Memory B cell (primary cell): ENCODE measurements around the gene CLRN2.
"Not testable (repeated sequence)": the region's sequence is repeated elsewhere in the genome, so short reads cannot be mapped to it uniquely, and the experiment has no call there.

Experiments used
- ATAC-seq: fragments of 150-1000 bp; cut with Tn5 transposase; 2 replicates; pipeline ENCODE4 v1.10.0; 2021; ENCODE audit warnings: low read depth, mild to moderate bottlenecking, moderate library complexity
- DNase-seq, 2 donors: peaks; one replicate each; pipeline ENCODE4 v3.0.0; 2022; ENCODE audit warnings: low spot score in 2 of 2
- H3K27ac Mint-ChIP-seq: one replicate; pipeline ENCODE4 v1.8.0; 2022; ENCODE audit warnings: mild to moderate bottlenecking, moderate library complexity, mixed read lengths
- H3K27me3 Mint-ChIP-seq: one replicate; pipeline ENCODE4 v1.8.0; 2022; ENCODE audit warnings: mixed read lengths
- H3K36me3 Mint-ChIP-seq: one replicate; pipeline ENCODE4 v1.8.0; 2022; ENCODE audit warnings: mild to moderate bottlenecking, mixed read lengths
- H3K4me1 Mint-ChIP-seq: one replicate; pipeline ENCODE4 v1.8.0; 2022; ENCODE audit warnings: mixed read lengths
- H3K4me3 Mint-ChIP-seq: one replicate; pipeline ENCODE4 v1.8.0; 2022; ENCODE audit warnings: mild to moderate bottlenecking, moderate library complexity, mixed read lengths
- H3K9me3 Mint-ChIP-seq: one replicate; pipeline ENCODE4 v1.8.0; 2022; ENCODE audit warnings: mixed read lengths

Gene CLRN2

DNA sequence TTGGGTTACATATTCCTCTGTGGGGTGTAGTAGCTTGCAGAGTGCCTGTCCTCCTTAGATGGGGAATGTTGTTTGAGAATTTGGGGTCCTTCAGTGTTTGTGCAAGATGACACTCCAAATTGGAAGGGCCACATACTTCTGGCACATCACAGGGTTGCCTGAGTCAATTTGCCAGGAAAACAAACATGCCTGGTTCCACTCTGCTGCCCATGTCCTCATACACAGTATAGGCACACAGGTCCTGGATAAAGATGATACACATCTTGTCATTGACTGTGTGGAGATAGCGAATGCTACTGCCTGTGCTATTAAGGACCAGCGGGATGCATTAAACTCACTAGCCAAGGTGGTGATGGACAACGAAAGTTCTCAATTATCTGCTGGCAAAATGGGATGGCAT lies 50.9 kb downstream of the CLRN2 start:
- H3K27me3 Mint-ChIP-seq = peaks cover 2% of the 10 kb centered on the region

GRCh38 chr4:17567271-17567670 lies 52.3 kb downstream of the CLRN2 start:
- H3K27me3 Mint-ChIP-seq = peaks cover 2% of the 10 kb centered on the region
- no peaks in the 10 kb centered on the region for H3K36me3 Mint-ChIP-seq
- H3K27ac Mint-ChIP-seq = no peak overlapping the region
- H3K4me1 Mint-ChIP-seq = no peaks in the 10 kb centered on the region
- H3K4me3 Mint-ChIP-seq = no peak overlapping the region
- ATAC-seq (no peak), DNase-seq (no peak)
- no peaks in the 10 kb centered on the region for H3K9me3 Mint-ChIP-seq

More for the DNA sequence above, 50.9 kb downstream of the CLRN2 start:
- Mint-ChIP-seq H3K27ac (no peak overlapping the region), H3K36me3 (no peaks in the 10 kb centered on the region), H3K4me1 (no peaks in the 10 kb centered on the region), H3K4me3 (no peak overlapping the region), H3K9me3 (no peaks in the 10 kb centered on the region)
- no peak for DNase-seq
- ATAC-seq = no peak

GRCh38 chr4:17574206-17574605 lies 59.2 kb downstream of the CLRN2 start:
- ATAC-seq (no peak), DNase-seq (no peak)
- H3K4me1 Mint-ChIP-seq = peaks cover 16% of the 10 kb centered on the region

GRCh38 chr4:17575177-17575576 lies 60.2 kb downstream of the CLRN2 start:
- ATAC-seq, H3K36me3 Mint-ChIP-seq, H3K27ac Mint-ChIP-seq, H3K27me3 Mint-ChIP-seq, H3K4me3 Mint-ChIP-seq, H3K9me3 Mint-ChIP-seq, DNase-seq: not testable (repeated sequence)
- H3K4me1 Mint-ChIP-seq = peaks cover 16% of the 10 kb centered on the region

More at GRCh38 chr4:17574206-17574605, 59.2 kb downstream of the CLRN2 start:
- no peaks in the 10 kb centered on the region for H3K36me3 Mint-ChIP-seq
- H3K9me3 Mint-ChIP-seq = no peaks in the 10 kb centered on the region
- peaks cover 2% of the 10 kb centered on the region for H3K27me3 Mint-ChIP-seq
- no peak overlapping the region for H3K4me3 Mint-ChIP-seq
- H3K27ac Mint-ChIP-seq = no peak overlapping the region
